VCaP (cell line): ENCODE measurements around the gene PTP4A1.
A peak's percentile ranks its signal among the peaks of the same experiment; 100 is the strongest.

Experiments used
- H3K27ac ChIP-seq: fragments of 450-650 bp; 2 replicates; pipeline ENCODE4 v1.5.1; 2017
- CTCF ChIP-seq: fragments of 450-650 bp; conservative IDR thresholded peaks from 2 replicates; pipeline ENCODE4 v1.5.1; 2017; ENCODE audit warnings: mild to moderate bottlenecking, moderate library complexity

Gene PTP4A1

GRCh38 chr6:63556369-63556768 lies 15.9 kb upstream of the PTP4A1 start:
- no peak overlapping the region for H3K27ac ChIP-seq
- TF ChIP-seq CTCF = no peak

GRCh38 chr6:63558278-63558677 lies 14.0 kb upstream of the PTP4A1 start:
- no peak overlapping the region for H3K27ac ChIP-seq
- no peak for TF ChIP-seq CTCF

GRCh38 chr6:63560801-63561287 lies 11.4 kb upstream of the PTP4A1 start:
- no peak for TF ChIP-seq CTCF

DNA sequence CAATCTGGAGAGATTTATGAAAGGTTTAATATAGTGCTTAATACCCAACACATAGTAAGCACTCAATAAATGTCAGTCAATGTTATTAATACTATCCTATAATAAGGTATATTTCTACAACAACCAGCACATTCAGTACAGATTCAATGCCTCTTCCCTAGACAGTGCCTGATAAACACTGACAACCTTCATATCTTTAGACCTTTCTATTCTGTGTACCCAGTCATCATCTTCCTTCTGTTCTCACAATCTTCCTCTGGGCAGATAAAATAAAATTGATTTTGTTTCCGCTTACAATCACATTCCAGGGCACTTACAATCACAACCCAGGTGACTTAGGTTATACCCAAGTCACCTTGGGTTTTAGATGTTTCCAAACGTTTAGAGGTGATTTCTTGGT lies 11.0 kb upstream of the PTP4A1 start:
- H3K27ac ChIP-seq = peak overlapping the region; percentile 78
- no peak for TF ChIP-seq CTCF

More at GRCh38 chr6:63560801-63561287, 11.4 kb upstream of the PTP4A1 start:
- peak overlapping the region; percentile 78 for H3K27ac ChIP-seq

- TF ChIP-seq CTCF = no peak
- peak overlapping the region; percentile 78; the same call in 1 of the 2 replicates for H3K27ac ChIP-seq
Measured at GRCh38 chr6:63563235-63563634, 9.0 kb upstream of the PTP4A1 start.

DNA sequence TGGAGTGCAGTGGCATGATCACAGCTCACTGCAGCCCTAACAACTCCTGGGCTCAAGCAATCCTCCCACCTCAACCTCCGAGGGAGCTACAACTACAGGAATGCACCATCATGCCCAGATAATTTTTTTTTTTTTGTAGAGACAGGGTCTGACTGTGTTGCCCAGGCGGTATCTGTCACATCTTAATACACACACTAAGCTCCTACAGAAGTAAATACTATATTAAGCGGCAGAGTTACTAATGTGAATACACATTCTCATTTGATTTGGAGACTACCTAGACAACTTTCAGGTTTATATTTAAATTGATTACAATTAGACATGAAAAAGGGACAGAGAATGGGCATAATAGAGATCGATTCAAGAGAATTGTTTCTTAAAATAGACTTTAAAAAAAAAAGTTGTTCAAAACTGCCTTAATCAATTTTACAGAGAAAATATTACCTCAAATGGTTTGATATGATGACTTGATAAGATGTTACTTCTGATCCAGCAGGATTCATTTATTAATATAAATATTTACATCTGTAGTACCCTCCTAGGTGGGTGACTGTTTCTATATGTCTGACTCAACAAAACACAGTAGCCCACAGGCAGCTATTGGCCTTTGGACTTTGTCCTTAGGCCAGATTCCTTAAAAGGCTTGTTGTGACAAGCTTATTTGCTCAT lies 7.1 kb upstream of the PTP4A1 start:
- no peak for TF ChIP-seq CTCF
- H3K27ac ChIP-seq = peak overlapping the region; percentile 4; the same call in 1 of the 2 replicates

DNA sequence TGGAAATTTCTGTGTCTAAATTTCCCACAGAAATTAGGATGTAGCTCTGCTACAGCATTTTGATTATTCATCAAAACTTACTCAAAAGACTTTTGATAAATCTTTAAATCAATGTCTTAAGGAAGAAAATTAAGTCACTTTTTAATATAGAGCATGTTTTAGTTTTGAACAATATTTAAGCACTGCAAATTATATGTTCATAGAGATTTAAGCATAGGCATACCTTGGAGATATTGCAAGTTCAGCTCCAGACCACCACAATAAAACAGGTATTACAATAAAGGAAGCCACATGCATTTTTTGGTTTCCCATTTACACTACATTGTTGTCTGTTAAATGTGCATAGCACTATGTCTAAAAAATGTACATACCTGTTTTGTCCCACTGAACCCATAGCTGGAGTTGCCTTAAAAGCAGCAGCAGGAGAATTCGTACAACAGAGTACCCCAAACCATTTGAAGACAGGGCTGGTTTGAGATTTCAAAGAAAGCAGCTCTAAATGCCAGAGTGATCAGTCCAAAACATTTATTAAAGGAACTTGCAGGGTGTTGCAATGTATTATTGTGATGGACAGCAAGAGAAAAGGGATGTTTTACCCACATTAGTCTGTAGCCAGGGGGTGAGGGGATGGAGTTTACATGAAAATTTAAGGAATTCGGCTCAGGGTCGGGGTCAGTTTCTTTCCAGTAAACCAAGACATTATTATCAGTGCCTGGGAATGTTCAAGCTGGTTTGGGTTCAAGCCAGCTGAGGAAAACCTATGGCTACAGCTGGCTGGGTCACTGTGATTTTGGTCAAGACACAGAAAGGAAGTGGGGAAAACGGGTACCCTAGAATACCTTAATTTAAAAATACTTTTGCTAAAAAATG lies 6.3 kb upstream of the PTP4A1 start:
- no peak for TF ChIP-seq CTCF
- H3K27ac ChIP-seq = peak overlapping the region; percentile 4; the same call in 1 of the 2 replicates
